Measurements from ENCODE around the gene RNASET2.
A peak's percentile ranks its signal among the peaks of the same experiment; 100 is the strongest.

The RNASET2 gene

GRCh38 chr6:166905013-166905412 is 51.3 kb downstream of the RNASET2 start:
- H3K79me2 ChIP-seq (ENCODE audit: control insufficient read depth, insufficient read depth, low read length) = no peaks in the 10 kb centered on the region
- H3K4me3 ChIP-seq (ENCODE audit: low read length) = no peak overlapping the region
- WGBS (ENCODE audit: extremely low coverage, insufficient coverage, low lambda C conversion rate) = no CpG with 5 or more reads among the region's 10 CpGs
- no peaks in the 10 kb centered on the region for H3K4me1 ChIP-seq (ENCODE audit: control insufficient read depth, low read depth, low read length)
- no peak overlapping the region for H2BK15ac ChIP-seq (replicated peaks; ENCODE audit: low read depth)
- H2BK120ac ChIP-seq (ENCODE audit: low read depth, low read length) = no peak overlapping the region
- no peak overlapping the region for H3K56ac ChIP-seq (ENCODE audit: low read length)
- H4K5ac ChIP-seq (ENCODE audit: low read length) = no peak overlapping the region
- no peak overlapping the region for H3K4me2 ChIP-seq (ENCODE audit: low read length)
- H2BK5ac ChIP-seq (ENCODE audit: low read length) = no peak overlapping the region
- H4K8ac ChIP-seq (ENCODE audit: low read depth, low read length) = no peak overlapping the region
- H3K23ac ChIP-seq (ENCODE audit: low read length) = no peak overlapping the region
- DNase-seq = no peak
- no peak overlapping the region for H3K27ac ChIP-seq (ENCODE audit: low read depth, low read length)
- no peaks in the 10 kb centered on the region for H3K27me3 ChIP-seq (ENCODE audit: insufficient read depth, low read length, poor library complexity)
- no peak overlapping the region for H3K18ac ChIP-seq (ENCODE audit: low read length)
- H3K4ac ChIP-seq (ENCODE audit: low read depth, low read length) = no peak overlapping the region
- no peaks in the 10 kb centered on the region for H3K79me1 ChIP-seq (ENCODE audit: low read length)
- no peak overlapping the region for H2AK5ac ChIP-seq (ENCODE audit: low read length)
- H3K9ac ChIP-seq (ENCODE audit: low read length) = no peak overlapping the region
- H3K36me3 ChIP-seq (ENCODE audit: control insufficient read depth, insufficient read depth, low read length) = no peaks in the 10 kb centered on the region

GRCh38 chr6:166904101-166904746 is 52.1 kb downstream of the RNASET2 start:
- H4K5ac ChIP-seq (ENCODE audit: low read length) = no peak overlapping the region
- no peaks in the 10 kb centered on the region for H3K4me1 ChIP-seq (ENCODE audit: control insufficient read depth, low read depth, low read length)
- no peak overlapping the region for H3K4ac ChIP-seq (ENCODE audit: low read depth, low read length)
- no peaks in the 10 kb centered on the region for H3K36me3 ChIP-seq (ENCODE audit: control insufficient read depth, insufficient read depth, low read length)
- H3K27ac ChIP-seq (ENCODE audit: low read depth, low read length) = no peak overlapping the region
- no peak overlapping the region for H3K23ac ChIP-seq (ENCODE audit: low read length)
- WGBS (ENCODE audit: extremely low coverage, insufficient coverage, low lambda C conversion rate) = no CpG with 5 or more reads among the region's 23 CpGs
- no peak overlapping the region for H2BK120ac ChIP-seq (ENCODE audit: low read depth, low read length)
- H3K79me1 ChIP-seq (ENCODE audit: low read length) = no peaks in the 10 kb centered on the region
- H3K56ac ChIP-seq (ENCODE audit: low read length) = no peak overlapping the region
- H3K79me2 ChIP-seq (ENCODE audit: control insufficient read depth, insufficient read depth, low read length) = no peaks in the 10 kb centered on the region
- no peak overlapping the region for H2AK5ac ChIP-seq (ENCODE audit: low read length)
- H2BK15ac ChIP-seq (replicated peaks; ENCODE audit: low read depth) = no peak overlapping the region
- DNase-seq = peak; percentile 66
- H3K9ac ChIP-seq (ENCODE audit: low read length) = no peak overlapping the region
- no peak overlapping the region for H3K4me3 ChIP-seq (ENCODE audit: low read length)
- no peak overlapping the region for H2BK5ac ChIP-seq (ENCODE audit: low read length)
- H3K18ac ChIP-seq (ENCODE audit: low read length) = no peak overlapping the region
- no peak overlapping the region for H4K8ac ChIP-seq (ENCODE audit: low read depth, low read length)
- no peak overlapping the region for H3K4me2 ChIP-seq (ENCODE audit: low read length)
- no peaks in the 10 kb centered on the region for H3K27me3 ChIP-seq (ENCODE audit: insufficient read depth, low read length, poor library complexity)

GRCh38 chr6:166903500-166903899 is 52.9 kb downstream of the RNASET2 start:
- no peaks in the 10 kb centered on the region for H3K79me2 ChIP-seq (ENCODE audit: control insufficient read depth, insufficient read depth, low read length)
- no peak overlapping the region for H4K8ac ChIP-seq (ENCODE audit: low read depth, low read length)
- H3K4me3 ChIP-seq (ENCODE audit: low read length) = no peak overlapping the region
- WGBS (ENCODE audit: extremely low coverage, insufficient coverage, low lambda C conversion rate) = no CpG with 5 or more reads among the region's 13 CpGs
- H3K4ac ChIP-seq (ENCODE audit: low read depth, low read length) = no peak overlapping the region
- H3K4me1 ChIP-seq (ENCODE audit: control insufficient read depth, low read depth, low read length) = no peaks in the 10 kb centered on the region
- H3K4me2 ChIP-seq (ENCODE audit: low read length) = no peak overlapping the region
- peak overlapping the region; percentile 31 for H3K56ac ChIP-seq (ENCODE audit: low read length)
- H3K18ac ChIP-seq (ENCODE audit: low read length) = no peak overlapping the region
- no peak overlapping the region for H3K23ac ChIP-seq (ENCODE audit: low read length)
- no peak for DNase-seq
- H3K27me3 ChIP-seq (ENCODE audit: insufficient read depth, low read length, poor library complexity) = no peaks in the 10 kb centered on the region
- no peak overlapping the region for H2BK5ac ChIP-seq (ENCODE audit: low read length)
- no peaks in the 10 kb centered on the region for H3K79me1 ChIP-seq (ENCODE audit: low read length)
- H2AK5ac ChIP-seq (ENCODE audit: low read length) = no peak overlapping the region
- no peak overlapping the region for H3K9ac ChIP-seq (ENCODE audit: low read length)
- H3K27ac ChIP-seq (ENCODE audit: low read depth, low read length) = no peak overlapping the region
- H4K5ac ChIP-seq (ENCODE audit: low read length) = no peak overlapping the region
- no peak overlapping the region for H2BK15ac ChIP-seq (replicated peaks; ENCODE audit: low read depth)
- no peak overlapping the region for H2BK120ac ChIP-seq (ENCODE audit: low read depth, low read length)
- no peaks in the 10 kb centered on the region for H3K36me3 ChIP-seq (ENCODE audit: control insufficient read depth, insufficient read depth, low read length)

- Histone ChIP-seq H4K8ac (ENCODE audit: low read depth, low read length) (no peak overlapping the region), H3K4me1 (ENCODE audit: control insufficient read depth, low read depth, low read length) (no peaks in the 10 kb centered on the region), H2BK15ac (replicated peaks; ENCODE audit: low read depth) (no peak overlapping the region), H3K4me3 (ENCODE audit: low read length) (no peak overlapping the region), H3K79me2 (ENCODE audit: control insufficient read depth, insufficient read depth, low read length) (no peaks in the 10 kb centered on the region), H3K9ac (ENCODE audit: low read length) (no peak overlapping the region), H4K5ac (ENCODE audit: low read length) (no peak overlapping the region), H3K27ac (ENCODE audit: low read depth, low read length) (no peak overlapping the region), H2AK5ac (ENCODE audit: low read length) (no peak overlapping the region), H3K4ac (ENCODE audit: low read depth, low read length) (no peak overlapping the region), H3K36me3 (ENCODE audit: control insufficient read depth, insufficient read depth, low read length) (no peaks in the 10 kb centered on the region), H2BK120ac (ENCODE audit: low read depth, low read length) (no peak overlapping the region), H2BK5ac (ENCODE audit: low read length) (no peak overlapping the region), H3K18ac (ENCODE audit: low read length) (no peak overlapping the region), H3K27me3 (ENCODE audit: insufficient read depth, low read length, poor library complexity) (no peaks in the 10 kb centered on the region), H3K23ac (ENCODE audit: low read length) (no peak overlapping the region), H3K79me1 (ENCODE audit: low read length) (no peaks in the 10 kb centered on the region), H3K4me2 (ENCODE audit: low read length) (no peak overlapping the region), H3K56ac (ENCODE audit: low read length) (no peak overlapping the region)
- no CpG with 5 or more reads among the region's 8 CpGs for WGBS (ENCODE audit: extremely low coverage, insufficient coverage, low lambda C conversion rate)
- no peak for DNase-seq
Observed at GRCh38 chr6:166903027-166903426, 53.3 kb downstream of the RNASET2 start.

GRCh38 chr6:166902211-166902755 is 54.1 kb downstream of the RNASET2 start:
- WGBS (ENCODE audit: extremely low coverage, insufficient coverage, low lambda C conversion rate) = no CpG with 5 or more reads among the region's 33 CpGs
- H3K4me3 ChIP-seq (ENCODE audit: low read length) = no peak overlapping the region
- H2AK5ac ChIP-seq (ENCODE audit: low read length) = no peak overlapping the region
- no peak overlapping the region for H2BK15ac ChIP-seq (replicated peaks; ENCODE audit: low read depth)
- no peaks in the 10 kb centered on the region for H3K27me3 ChIP-seq (ENCODE audit: insufficient read depth, low read length, poor library complexity)
- H3K4ac ChIP-seq (ENCODE audit: low read depth, low read length) = no peak overlapping the region
- H3K79me1 ChIP-seq (ENCODE audit: low read length) = no peaks in the 10 kb centered on the region
- H2BK120ac ChIP-seq (ENCODE audit: low read depth, low read length) = no peak overlapping the region
- no peak overlapping the region for H2BK5ac ChIP-seq (ENCODE audit: low read length)
- H3K9ac ChIP-seq (ENCODE audit: low read length) = no peak overlapping the region
- H3K4me1 ChIP-seq (ENCODE audit: control insufficient read depth, low read depth, low read length) = no peaks in the 10 kb centered on the region
- H3K56ac ChIP-seq (ENCODE audit: low read length) = no peak overlapping the region
- no peak overlapping the region for H3K4me2 ChIP-seq (ENCODE audit: low read length)
- H3K18ac ChIP-seq (ENCODE audit: low read length) = no peak overlapping the region
- H3K27ac ChIP-seq (ENCODE audit: low read depth, low read length) = no peak overlapping the region
- no peak for DNase-seq
- no peak overlapping the region for H4K8ac ChIP-seq (ENCODE audit: low read depth, low read length)
- no peaks in the 10 kb centered on the region for H3K79me2 ChIP-seq (ENCODE audit: control insufficient read depth, insufficient read depth, low read length)
- no peak overlapping the region for H3K23ac ChIP-seq (ENCODE audit: low read length)
- no peak overlapping the region for H4K5ac ChIP-seq (ENCODE audit: low read length)
- no peaks in the 10 kb centered on the region for H3K36me3 ChIP-seq (ENCODE audit: control insufficient read depth, insufficient read depth, low read length)

- Histone ChIP-seq H2BK15ac (replicated peaks; ENCODE audit: low read depth) (no peak overlapping the region), H2BK120ac (ENCODE audit: low read depth, low read length) (no peak overlapping the region), H3K4me2 (ENCODE audit: low read length) (no peak overlapping the region), H3K27ac (ENCODE audit: low read depth, low read length) (no peak overlapping the region), H3K18ac (ENCODE audit: low read length) (no peak overlapping the region), H3K36me3 (ENCODE audit: control insufficient read depth, insufficient read depth, low read length) (no peaks in the 10 kb centered on the region), H3K27me3 (ENCODE audit: insufficient read depth, low read length, poor library complexity) (no peaks in the 10 kb centered on the region), H3K9ac (ENCODE audit: low read length) (no peak overlapping the region), H3K23ac (ENCODE audit: low read length) (no peak overlapping the region), H3K4me3 (ENCODE audit: low read length) (no peak overlapping the region), H2AK5ac (ENCODE audit: low read length) (no peak overlapping the region), H4K8ac (ENCODE audit: low read depth, low read length) (no peak overlapping the region), H2BK5ac (ENCODE audit: low read length) (no peak overlapping the region), H3K4me1 (ENCODE audit: control insufficient read depth, low read depth, low read length) (no peaks in the 10 kb centered on the region), H3K56ac (ENCODE audit: low read length) (no peak overlapping the region), H3K79me2 (ENCODE audit: control insufficient read depth, insufficient read depth, low read length) (no peaks in the 10 kb centered on the region), H4K5ac (ENCODE audit: low read length) (no peak overlapping the region), H3K4ac (ENCODE audit: low read depth, low read length) (no peak overlapping the region), H3K79me1 (ENCODE audit: low read length) (no peaks in the 10 kb centered on the region)
- DNase-seq = no peak
- no CpG with 5 or more reads among the region's 45 CpGs for WGBS (ENCODE audit: extremely low coverage, insufficient coverage, low lambda C conversion rate)
Observed at GRCh38 chr6:166901626-166902025, 54.7 kb downstream of the RNASET2 start.

All from mesendoderm (in vitro differentiated cells).